GM12878 (cell line): ENCODE results near the gene ABCG4. TPM values are rescaled to one million over a fixed set of nuclear protein-coding genes. Genes with fewer than 3 reads are reported as not detected.
"Not testable (repeated sequence)": the region's sequence is repeated elsewhere in the genome, so short reads cannot be mapped to it uniquely, and the experiment has no call there.

ENCODE experiments used
- ATAC-seq: fragments of 200-7000 bp; cut with Tn5 transposase; 3 replicates; pipeline ENCODE4 v1.9.1; 2020; ENCODE audit warnings: mild to moderate bottlenecking, moderate library complexity
- BruUV-seq: library from RNA; stranded (reverse); fragments of 400-500 nt; replicated peaks from 2 replicates; lab custom pipeline; 2021; lab: Mats Ljungman, UMichigan
- CTCF ChIA-PET: fragments of 300-600 bp; sonication (Branson Sonifier 250); formaldehyde crosslinking; extraction: SDS; loops from one replicate; lab custom pipeline; 2021; ENCODE audit warnings: inconsistent platforms; lab: Yijun Ruan, JAX
- POLR2A ChIA-PET: fragments of 350-600 bp; formaldehyde crosslinking; extraction: SDS; loops from one replicate; lab custom pipeline; 2021; ENCODE audit warnings: inconsistent platforms; lab: Charles Lee
- RAD21 ChIA-PET: fragments of 300-600 bp; sonication (Branson Sonifier 250); formaldehyde crosslinking; loops from one replicate; lab custom pipeline; 2023; ENCODE audit warnings: antibody characterized with exemption; ENCODE audit not compliant: unreplicated experiment; lab: Charles Lee
- SMC1A ChIA-PET: fragments of 300-600 bp; sonication (Branson Sonifier 250); formaldehyde crosslinking; loops from one replicate; lab custom pipeline; 2023; ENCODE audit not compliant: unreplicated experiment, uncharacterized antibody; lab: Charles Lee
- DNase-seq: peaks from one replicate; pipeline ENCODE4 v3.0.0-alpha.2; 2011; ENCODE audit warnings: low read depth, low spot score
- FAIRE-seq: peaks from 3 replicates; lab custom pipeline; 2011; peaks lifted over from hg19 to GRCh38; lab: Jason Lieb, UNC
- H2AFZ ChIP-seq: 2 replicates; pipeline ENCODE4 v1.6.0; 2011; ENCODE audit warnings: low read depth, low read length, control low read depth; ENCODE audit not compliant: control insufficient read depth
- H3K27ac ChIP-seq: 2 replicates; pipeline ENCODE4 v1.5.1; 2011; ENCODE audit warnings: control low read depth; ENCODE audit not compliant: control insufficient read depth, insufficient read depth
- H3K27me3 ChIP-seq, 2 experiments: replicated peaks in 1 of 2; 2 replicates each; pipeline versions ENCODE4 v1.6.0 to v1.6.1; 2011; ENCODE audit warnings: low read length in 1 of 2; ENCODE audit not compliant: control insufficient read depth in 2 of 2, insufficient read depth in 2 of 2
- H3K36me3 ChIP-seq, 2 experiments: 2 replicates each; pipeline ENCODE4 v1.5.1; 2011; ENCODE audit warnings: low read length in 1 of 2; ENCODE audit not compliant: control insufficient read depth in 2 of 2, insufficient read depth in 2 of 2
- H3K4me1 ChIP-seq: 2 replicates; pipeline ENCODE4 v1.6.1; 2011; ENCODE audit warnings: mild to moderate bottlenecking, low read length, moderate library complexity, mixed read lengths; ENCODE audit not compliant: control insufficient read depth, insufficient read depth
- H3K4me2 ChIP-seq: 2 replicates; pipeline ENCODE4 v1.6.0; 2011; ENCODE audit warnings: control low read depth; ENCODE audit not compliant: control insufficient read depth, insufficient read depth
- H3K4me3 ChIP-seq: fragments of 200-600 bp; sonication (generic); 2 replicates; pipeline ENCODE4 v1.5.1; 2016
- H3K79me2 ChIP-seq: 2 replicates; pipeline ENCODE4 v1.6.0; 2011; ENCODE audit warnings: low read length; ENCODE audit not compliant: control insufficient read depth, insufficient read depth
- H3K9ac ChIP-seq: 2 replicates; pipeline ENCODE4 v1.8.0; 2011; ENCODE audit warnings: low read length, control low read depth, mixed read lengths; ENCODE audit not compliant: control insufficient read depth, insufficient read depth
- H3K9me3 ChIP-seq: replicated peaks from 3 replicates; pipeline ENCODE4 v1.5.1; 2011; ENCODE audit warnings: mild to moderate bottlenecking, low read length; ENCODE audit not compliant: control insufficient read depth, insufficient read depth
- H4K20me1 ChIP-seq: 2 replicates; pipeline ENCODE4 v1.6.0; 2011; ENCODE audit not compliant: control insufficient read depth, insufficient read depth
- CUX1 ChIP-seq: IDR thresholded peaks from 2 replicates; pipeline ENCODE4 v1.6.1; 2012; ENCODE audit warnings: improper control_type of control experiment, low read depth, low read length; ENCODE audit not compliant: insufficient replicate concordance
- EED ChIP-seq: sonication (generic); IDR thresholded peaks from 2 replicates; pipeline ENCODE4 v1.6.1; 2016; ENCODE audit warnings: antibody characterized with exemption, low read depth
- KDM1A ChIP-seq: fragments of 200-600 bp; sonication (generic); IDR thresholded peaks from 2 replicates; pipeline ENCODE4 v1.6.1; 2016; ENCODE audit warnings: borderline replicate concordance
- MEF2A ChIP-seq: IDR thresholded peaks from 2 replicates; pipeline ENCODE4 v1.6.1; 2011; ENCODE audit warnings: low read depth, mild to moderate bottlenecking, low read length, moderate library complexity; ENCODE audit not compliant: insufficient read depth
- ZNF274 ChIP-seq: IDR thresholded peaks from one replicate; pipeline ENCODE4 v1.8.0; 2011; ENCODE audit not compliant: insufficient read length, insufficient read depth
- ZNF592 ChIP-seq: fragments of 450-650 bp; IDR thresholded peaks from 2 replicates; pipeline ENCODE4 v1.6.1; 2017; ENCODE audit warnings: mild to moderate bottlenecking, moderate library complexity
- WGBS: methylation state at CpG from one replicate; pipeline ENCODE4 v1.1.6; 2016; ENCODE audit warnings: low lambda C conversion rate; ENCODE audit not compliant: insufficient replicate concordance, insufficient coverage; ENCODE audit errors: missing lambda C conversion rate; 5-methylcytosine and 5-hydroxymethylcytosine counted together
- in situ Hi-C: fragments of 300-500 bp; cut with MboI; formaldehyde crosslinking; loops from 9 replicates; pipeline ENCODE4 v1.14.3; 2018; ENCODE audit warnings: mixed read lengths
- intact Hi-C: fragments of 100-400 bp; cut with micrococcal nuclease; formaldehyde crosslinking; loops from one replicate; pipeline ENCODE4 v1.14.2; 2022; ENCODE audit not compliant: unreplicated experiment
- polyA plus RNA-seq, 11 experiments: library from polyadenylated mRNA; depleted of rRNA in 4 of 11; unstranded in 6 of 11; stranded (reverse) in 5 of 11; fragments of >200 nt; fragmentation: Nextera tagmentation in 4 of 11; fragmentation: Illumina TruSeq in 1 of 11; extraction: Ambion mirVana in 4 of 11; extraction: Trizol in 1 of 11; gene quantifications; 1 replicate in 1 of 11; 2 replicates in 10 of 11; pipeline versions ENCODE4 v1.2.1 to v1.2.3, GENCODE V29; 2011 to 2016; ENCODE audit warnings: inconsistent platforms in 2 of 11, missing spikeins in 2 of 11, low read depth in 1 of 11
- total RNA-seq, 4 experiments: library from RNA; depleted of rRNA in 3 of 4; stranded (reverse); fragments of >200 nt in 3 of 4; fragmentation: Illumina TruSeq in 1 of 4; extraction: Trizol in 1 of 4; gene quantifications; 2 replicates each; pipeline versions ENCODE4 v1.2.1 to v1.2.3, GENCODE V29; 2013 to 2021

Gene ABCG4
- total and polyA plus RNA-seq, 10 of the 15 experiments (the other 5 are each of a cell fraction or from before 2014, with no cell fraction given) = not detected

GRCh38 chr11:119181677-119182412, 33.0 kb downstream of the ABCG4 start:
- ChIA-PET RAD21 (no interaction called here), SMC1A (no interaction called here)
- no peaks in the 10 kb centered on the region for H3K79me2 ChIP-seq
- WGBS = 86% methylated on average over 15 of the region's 17 CpGs
- no peaks in the 10 kb centered on the region; the same call in 2 of the 3 replicates for H3K9me3 ChIP-seq
- intact Hi-C loops = no loop called here
- in situ Hi-C loops = no loop called here
- H3K36me3 ChIP-seq = no peaks in the 10 kb centered on the region; a peak in 1 of 4 replicates
- H2AFZ ChIP-seq = no peak overlapping the region
- ATAC-seq = no peak
- no peak overlapping the region for H3K4me2 ChIP-seq
- FAIRE-seq = no peak
- no peak overlapping the region for H3K9ac ChIP-seq
- no peaks in the 10 kb centered on the region; a peak in 1 of 4 replicates for H3K27me3 ChIP-seq
- no peak for DNase-seq
- TF ChIP-seq MEF2A (no peak), KDM1A (no peak), CUX1 (no peak), EED (no peak), ZNF274 (no peak), ZNF592 (no peak)
- TF ChIP-seq, all 136 proteins: peak for 0
- Histone ChIP-seq H3K4me3 (no peak overlapping the region), H3K27ac (no peak overlapping the region), H3K4me1 (no peaks in the 10 kb centered on the region), H4K20me1 (no peaks in the 10 kb centered on the region)
- ChIA-PET POLR2A (interaction anchor here (1.2 kb wide), 1 partner anchor 10 kb away, joined by 5 read pairs; no protein-coding TSS in a partner anchor), CTCF (interaction anchor here (1.0 to 2.7 kb wide), 4 partner anchors 10 to 96 kb away, joined by 3 to 9 read pairs (median 4); partner anchors contain the start of gene NLRX1)
- BruUV-seq = no TSS peak

GRCh38 chr11:119184399-119184798, 35.5 kb downstream of the ABCG4 start:
- H3K4me3 ChIP-seq, H3K9me3 ChIP-seq, H3K27ac ChIP-seq, BruUV-seq, RAD21 ChIA-PET, H4K20me1 ChIP-seq, H2AFZ ChIP-seq, H3K36me3 ChIP-seq, intact Hi-C loops, H3K4me1 ChIP-seq, POLR2A ChIA-PET, H3K79me2 ChIP-seq, FAIRE-seq, in situ Hi-C loops, H3K4me2 ChIP-seq, H3K27me3 ChIP-seq, SMC1A ChIA-PET, H3K9ac ChIP-seq, DNase-seq, ATAC-seq: not testable (repeated sequence)
- CTCF ChIA-PET = interaction anchor here (1.5 kb wide), 1 partner anchor 17 kb away, joined by 3 read pairs; no protein-coding TSS in a partner anchor
- 31% methylated on average over 9 of the region's 9 CpGs for WGBS
